GM12878 (cell line): Measurements from ENCODE around the gene SHPK. TPM values are rescaled to one million over a fixed set of nuclear protein-coding genes. Genes with fewer than 3 reads are reported as not detected.

Source experiments
- ATF7 ChIP-seq: fragments of 450-650 bp; IDR thresholded peaks from 2 replicates; pipeline ENCODE4 v1.6.1; 2016; ENCODE audit warnings: low read depth, mild to moderate bottlenecking
- CEBPZ ChIP-seq: fragments of 150-350 bp; IDR thresholded peaks from 2 replicates; pipeline ENCODE4 v1.6.1; 2016; ENCODE audit warnings: low read depth, low read length
- CHD4 ChIP-seq: fragments of 200-600 bp; sonication (generic); IDR thresholded peaks from 2 replicates; pipeline ENCODE4 v1.6.1; 2016; ENCODE audit warnings: mild to moderate bottlenecking
- CUX1 ChIP-seq: IDR thresholded peaks from 2 replicates; pipeline ENCODE4 v1.6.1; 2012; ENCODE audit warnings: improper control_type of control experiment, low read depth, low read length; ENCODE audit not compliant: insufficient replicate concordance
- ESRRA ChIP-seq: IDR thresholded peaks from 2 replicates; pipeline ENCODE4 v1.6.1; 2012; ENCODE audit warnings: mild to moderate bottlenecking, low read length, improper control_type of control experiment
- KAT2A ChIP-seq: conservative IDR thresholded peaks from 2 replicates; pipeline ENCODE4 v1.6.1; 2011; ENCODE audit warnings: low read depth, low read length; ENCODE audit not compliant: control insufficient read depth
- MYB ChIP-seq: fragments of 150-350 bp; IDR thresholded peaks from 2 replicates; pipeline ENCODE4 v1.6.1; 2014; ENCODE audit warnings: mild to moderate bottlenecking, low read depth, low read length, borderline replicate concordance
- NR2C1 ChIP-seq: fragments of 450-650 bp; IDR thresholded peaks from 2 replicates; pipeline ENCODE4 v1.6.1; 2017; ENCODE audit warnings: antibody characterized with exemption, mild to moderate bottlenecking, moderate library complexity
- NRF1 ChIP-seq: conservative IDR thresholded peaks from 2 replicates; pipeline ENCODE4 v1.6.1; 2011; ENCODE audit warnings: mild to moderate bottlenecking, low read depth, low read length, improper control_type of control experiment
- PAX8 ChIP-seq: fragments of 450-650 bp; IDR thresholded peaks from 2 replicates; pipeline ENCODE4 v1.6.1; 2017; ENCODE audit warnings: mild to moderate bottlenecking, moderate library complexity
- RAD21 ChIP-seq: IDR thresholded peaks from 2 replicates; pipeline ENCODE4 v1.6.1; 2011; ENCODE audit warnings: mild to moderate bottlenecking, low read depth, low read length, moderate library complexity; ENCODE audit not compliant: insufficient read depth
- RFX5 ChIP-seq: IDR thresholded peaks from 2 replicates; pipeline ENCODE4 v1.6.1; 2011; ENCODE audit warnings: low read depth, low read length, improper control_type of control experiment
- SPI1 ChIP-seq: IDR thresholded peaks from 2 replicates; pipeline ENCODE4 v1.6.1; 2011; ENCODE audit warnings: low read depth, mild to moderate bottlenecking, low read length, moderate library complexity, borderline replicate concordance; ENCODE audit not compliant: insufficient read depth
- SREBF2 ChIP-seq: IDR thresholded peaks from 2 replicates; pipeline ENCODE4 v1.6.1; 2012; ENCODE audit warnings: mild to moderate bottlenecking, low read length
- WRNIP1 ChIP-seq: IDR thresholded peaks from 2 replicates; pipeline ENCODE4 v1.6.1; 2011; ENCODE audit warnings: low read depth, low read length, improper control_type of control experiment, borderline replicate concordance
- ZBTB40 ChIP-seq: fragments of 450-650 bp; IDR thresholded peaks from 2 replicates; pipeline ENCODE4 v1.6.1; 2016; ENCODE audit warnings: mild to moderate bottlenecking, moderate library complexity, borderline replicate concordance
- ZNF217 ChIP-seq: fragments of 450-650 bp; IDR thresholded peaks from 2 replicates; pipeline ENCODE4 v1.6.1; 2017; ENCODE audit warnings: antibody characterized with exemption, mild to moderate bottlenecking
- polyA plus RNA-seq, 11 experiments: library from polyadenylated mRNA; depleted of rRNA in 4 of 11; unstranded in 6 of 11; stranded (reverse) in 5 of 11; fragments of >200 nt; fragmentation: Nextera tagmentation in 4 of 11; fragmentation: Illumina TruSeq in 1 of 11; extraction: Ambion mirVana in 4 of 11; extraction: Trizol in 1 of 11; gene quantifications; 1 replicate in 1 of 11; 2 replicates in 10 of 11; pipeline versions ENCODE4 v1.2.1 to v1.2.3, GENCODE V29; 2011 to 2016; ENCODE audit warnings: inconsistent platforms in 2 of 11, missing spikeins in 2 of 11, low read depth in 1 of 11
- total RNA-seq, 4 experiments: library from RNA; depleted of rRNA in 3 of 4; stranded (reverse); fragments of >200 nt in 3 of 4; fragmentation: Illumina TruSeq in 1 of 4; extraction: Trizol in 1 of 4; gene quantifications; 2 replicates each; pipeline versions ENCODE4 v1.2.1 to v1.2.3, GENCODE V29; 2013 to 2021

SHPK gene
- total and polyA plus RNA-seq, 10 of the 15 experiments (the other 5 are each of a cell fraction or from before 2014, with no cell fraction given): 1.7 to 16.6 (median 12.9) TPM

GRCh38 chr17:3636154-3636907 is at the start of gene SHPK, which contains the start of gene CTNS (continued):
- TF ChIP-seq ZNF217: no peak
- no peak for TF ChIP-seq CHD4
- no peak for TF ChIP-seq MYB
- no peak for TF ChIP-seq CUX1
- TF ChIP-seq ATF7: no peak
- TF ChIP-seq WRNIP1: no peak
- TF ChIP-seq SPI1: no peak
- TF ChIP-seq CEBPZ: peak; percentile 54; the same call in 1 of the 2 replicates
- TF ChIP-seq NRF1: peak; percentile 39; the same call in 1 of the 2 replicates
- TF ChIP-seq RFX5: no peak
- peak; percentile 94 for TF ChIP-seq ZBTB40
- peak; percentile 64; the same call in 1 of the 2 replicates for TF ChIP-seq NR2C1
- no peak for TF ChIP-seq KAT2A
- TF ChIP-seq PAX8: no peak
- TF ChIP-seq RAD21: no peak
- no peak for TF ChIP-seq ESRRA
- no peak for TF ChIP-seq SREBF2
